ENCODE measurements around the gene EFCC1.

EFCC1 gene

DNA sequence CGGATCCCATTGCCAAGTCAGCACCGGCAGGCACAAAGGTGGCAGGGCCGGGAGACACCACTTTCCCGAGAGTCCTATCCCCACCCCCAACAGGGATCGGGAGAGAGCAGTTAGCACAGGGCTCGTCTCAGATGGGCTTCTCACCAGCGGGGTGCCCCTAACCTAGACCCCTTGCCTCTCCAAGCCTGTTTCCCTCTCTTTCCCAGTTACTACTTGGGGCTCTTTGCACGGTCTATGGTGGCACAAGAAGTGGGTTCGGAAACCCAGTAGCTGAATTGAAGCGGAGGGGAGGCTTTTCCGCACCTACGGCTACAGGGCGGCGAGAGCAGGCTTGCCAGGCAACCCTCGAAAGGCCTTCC lies 383 bp upstream of the EFCC1 start:
- TF ChIP-seq TAF1 (IDR thresholded peaks at IDR 0.05; ENCODE audit: low read depth), result no peak

DNA sequence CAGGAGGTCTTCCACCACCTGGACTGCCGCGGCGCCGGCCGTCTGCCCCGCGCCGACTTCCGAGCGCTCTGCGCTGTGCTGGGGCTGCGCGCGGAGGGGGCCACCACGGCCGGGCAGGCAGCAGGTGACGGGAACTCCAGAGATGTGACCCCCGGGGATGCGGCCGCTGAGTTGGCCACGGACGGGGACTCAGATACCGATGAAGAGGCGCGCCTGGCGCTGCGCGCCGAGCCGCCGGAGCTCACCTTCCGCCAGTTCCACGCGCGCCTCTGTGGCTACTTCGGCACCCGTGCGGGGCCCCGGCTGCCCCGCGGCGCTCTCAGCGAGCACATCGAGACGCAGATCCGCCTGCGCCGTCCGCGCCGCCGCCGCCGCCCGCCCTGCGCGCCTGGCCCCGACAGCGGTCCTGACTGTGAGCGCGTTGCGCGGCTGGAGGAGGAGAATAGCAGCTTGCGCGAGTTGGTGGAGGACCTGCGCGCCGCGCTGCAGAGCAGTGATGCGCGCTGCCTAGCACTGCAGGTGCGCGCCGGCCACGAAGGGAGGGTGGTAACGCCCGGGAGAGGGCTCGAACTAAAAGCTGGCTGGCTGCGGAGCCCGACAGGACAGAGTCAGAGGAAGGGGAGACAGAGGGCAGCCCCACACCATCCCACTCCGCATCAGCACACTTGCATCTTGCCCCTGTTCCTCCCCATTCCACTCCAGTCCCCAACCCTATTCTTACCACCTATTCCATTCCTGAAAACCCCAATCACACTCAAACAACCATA lies 885 bp downstream of the EFCC1 start:
- TF ChIP-seq TEAD4 (IDR thresholded peaks at IDR 0.05) (no peak), TCF12 (IDR thresholded peaks at IDR 0.05; ENCODE audit: low read depth) (no peak), EP300 (IDR thresholded peaks at IDR 0.05; ENCODE audit: borderline replicate concordance) (no peak), CREB1 (IDR thresholded peaks at IDR 0.05; ENCODE audit: low read depth) (no peak), CEBPB (IDR thresholded peaks at IDR 0.05) (no peak), TAF1 (IDR thresholded peaks at IDR 0.05; ENCODE audit: low read depth) (no peak), ZBTB7A (IDR thresholded peaks at IDR 0.05; ENCODE audit: low read depth) (no peak), NFIC (IDR thresholded peaks at IDR 0.05) (no peak), YY1 (IDR thresholded peaks at IDR 0.05; ENCODE audit: low read depth) (no peak), EGR1 (IDR thresholded peaks at IDR 0.05) (no peak)
- TF ChIP-seq, protein P1, sequence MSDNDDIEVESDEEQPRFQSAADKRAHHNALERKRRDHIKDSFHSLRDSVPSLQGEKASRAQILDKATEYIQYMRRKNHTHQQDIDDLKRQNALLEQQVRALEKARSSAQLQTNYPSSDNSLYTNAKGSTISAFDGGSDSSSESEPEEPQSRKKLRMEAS (IDR thresholded peaks at IDR 0.05), result no peak
- TF ChIP-seq, protein P2, sequence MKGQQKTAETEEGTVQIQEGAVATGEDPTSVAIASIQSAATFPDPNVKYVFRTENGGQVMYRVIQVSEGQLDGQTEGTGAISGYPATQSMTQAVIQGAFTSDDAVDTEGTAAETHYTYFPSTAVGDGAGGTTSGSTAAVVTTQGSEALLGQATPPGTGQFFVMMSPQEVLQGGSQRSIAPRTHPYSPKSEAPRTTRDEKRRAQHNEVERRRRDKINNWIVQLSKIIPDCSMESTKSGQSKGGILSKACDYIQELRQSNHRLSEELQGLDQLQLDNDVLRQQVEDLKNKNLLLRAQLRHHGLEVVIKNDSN (IDR thresholded peaks at IDR 0.05), result no peak

DNA sequence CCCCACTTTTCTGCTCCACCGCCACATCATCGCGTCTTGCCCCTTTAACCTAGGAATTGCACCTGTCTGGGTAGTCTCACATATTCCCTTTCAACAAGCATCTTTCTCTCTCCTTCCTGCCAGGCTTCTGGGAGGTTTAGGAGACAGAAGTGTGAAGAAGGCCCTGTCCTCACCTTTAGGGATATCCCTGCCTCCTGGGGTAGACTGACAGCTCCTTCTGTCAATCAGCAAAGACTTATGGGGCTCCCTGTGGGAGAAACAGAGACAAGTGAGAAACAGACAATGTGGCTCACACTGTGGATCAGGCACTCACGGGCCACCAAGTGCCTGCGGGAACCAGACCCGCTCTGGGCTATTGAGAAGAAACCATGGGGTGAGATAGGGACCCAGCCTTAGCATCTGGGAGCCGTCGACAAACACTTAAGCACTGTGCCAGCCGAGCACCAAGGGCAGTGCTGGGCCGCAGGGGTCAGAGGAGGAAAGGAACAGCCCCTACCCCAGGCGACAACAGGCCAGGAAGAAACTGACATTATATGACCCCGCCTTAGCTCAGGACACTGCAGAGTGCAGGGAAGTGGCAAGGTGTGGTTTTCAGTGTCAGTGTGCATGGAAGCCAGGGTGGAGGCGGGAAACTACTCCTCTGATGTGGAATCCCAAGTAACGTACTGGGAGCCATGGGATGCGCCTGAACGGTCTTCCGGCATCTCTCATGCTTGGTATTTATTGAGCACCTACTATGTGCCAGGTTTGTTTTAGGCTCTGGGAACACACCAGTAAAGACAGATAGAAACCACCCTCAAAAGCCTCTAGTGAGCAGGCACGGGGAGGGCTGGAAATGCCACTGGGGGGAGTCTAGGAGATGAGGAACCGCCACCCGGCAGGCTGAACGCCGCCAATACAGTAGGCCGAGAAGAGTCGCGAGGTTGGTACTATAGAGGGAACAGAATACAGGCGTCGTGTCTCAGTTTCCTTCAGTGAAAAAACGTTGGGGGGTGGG lies 1.8 kb downstream of the EFCC1 start:
- no peak for TF ChIP-seq EP300 (IDR thresholded peaks at IDR 0.05; ENCODE audit: borderline replicate concordance)
- no peak for TF ChIP-seq NFIC (IDR thresholded peaks at IDR 0.05)
- no peak for TF ChIP-seq TCF12 (IDR thresholded peaks at IDR 0.05; ENCODE audit: low read depth)

DNA sequence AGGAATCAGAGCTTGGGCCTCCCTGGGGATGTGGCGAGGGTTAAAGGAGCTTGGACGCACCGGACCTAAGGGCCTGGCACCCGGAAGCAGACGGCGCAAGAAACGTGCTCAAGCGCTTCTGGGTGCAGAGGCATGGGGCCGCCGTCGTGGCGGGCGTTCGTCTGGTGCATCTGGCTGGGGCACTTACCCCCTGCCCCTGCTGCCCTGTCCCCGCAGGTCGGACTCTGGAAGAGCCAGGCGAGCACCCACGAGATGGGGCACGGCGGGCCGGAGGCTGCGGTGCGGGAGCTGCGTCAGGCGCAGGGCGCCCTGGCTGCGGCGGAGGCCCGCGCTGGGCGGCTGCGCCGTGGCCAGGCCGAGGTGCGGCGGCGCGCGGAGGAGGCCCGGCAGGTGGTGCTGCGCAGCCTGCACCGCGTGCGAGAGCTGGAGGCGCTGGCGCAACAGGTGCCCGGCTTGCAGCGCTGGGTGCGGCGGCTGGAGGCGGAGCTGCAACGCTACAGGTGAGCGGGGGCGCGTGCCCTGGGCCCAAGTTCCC lies 2.5 kb downstream of the EFCC1 start:
- TF ChIP-seq RAD21 (IDR thresholded peaks at IDR 0.05; ENCODE audit: low read depth) (peak; percentile 18; the same call in 1 of the 2 replicates), TAF1 (IDR thresholded peaks at IDR 0.05; ENCODE audit: low read depth) (no peak)
- TF ChIP-seq, protein P1 (IDR thresholded peaks at IDR 0.05), result peak; percentile 82
- TF ChIP-seq, protein P2 (IDR thresholded peaks at IDR 0.05), result peak; percentile 4; the same call in 1 of the 2 replicates

DNA sequence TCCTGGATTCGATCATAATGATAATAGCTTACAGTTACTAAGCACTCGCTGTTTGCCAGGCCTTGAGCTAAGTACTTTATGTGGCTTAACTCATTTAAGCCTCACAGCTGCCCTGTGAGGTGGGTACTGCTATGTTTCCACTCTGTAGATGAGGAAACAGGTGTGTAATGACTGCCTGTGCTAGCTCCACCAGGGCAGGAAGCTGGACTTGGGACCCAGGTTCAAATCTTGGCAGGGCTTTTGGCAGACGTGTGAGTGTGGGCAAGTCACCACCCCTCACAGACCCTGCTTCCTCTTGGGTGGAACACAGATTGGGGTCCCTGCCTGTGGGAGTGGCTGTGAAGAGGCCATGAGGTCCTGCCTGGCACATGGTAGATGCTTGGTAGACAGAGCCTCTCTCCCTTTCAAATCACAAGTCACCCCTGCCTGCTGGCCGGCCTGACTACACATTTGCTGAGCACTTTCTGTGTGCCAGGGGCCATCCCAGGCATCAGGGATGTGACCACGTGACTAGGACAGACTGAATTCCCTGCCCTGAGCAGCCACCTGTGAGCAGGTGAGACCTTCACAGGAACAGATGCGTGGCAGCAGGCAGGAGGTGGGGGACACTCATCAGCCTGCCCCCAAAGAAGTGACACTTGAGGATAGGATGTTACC lies 3.7 kb downstream of the EFCC1 start:
- TF ChIP-seq EGR1 (IDR thresholded peaks at IDR 0.05), result no peak
- TF ChIP-seq FOXM1 (IDR thresholded peaks at IDR 0.05; ENCODE audit: borderline replicate concordance, low read depth), result no peak
- TF ChIP-seq YY1 (IDR thresholded peaks at IDR 0.05; ENCODE audit: low read depth), result no peak
- TF ChIP-seq CEBPB (IDR thresholded peaks at IDR 0.05), result no peak

DNA sequence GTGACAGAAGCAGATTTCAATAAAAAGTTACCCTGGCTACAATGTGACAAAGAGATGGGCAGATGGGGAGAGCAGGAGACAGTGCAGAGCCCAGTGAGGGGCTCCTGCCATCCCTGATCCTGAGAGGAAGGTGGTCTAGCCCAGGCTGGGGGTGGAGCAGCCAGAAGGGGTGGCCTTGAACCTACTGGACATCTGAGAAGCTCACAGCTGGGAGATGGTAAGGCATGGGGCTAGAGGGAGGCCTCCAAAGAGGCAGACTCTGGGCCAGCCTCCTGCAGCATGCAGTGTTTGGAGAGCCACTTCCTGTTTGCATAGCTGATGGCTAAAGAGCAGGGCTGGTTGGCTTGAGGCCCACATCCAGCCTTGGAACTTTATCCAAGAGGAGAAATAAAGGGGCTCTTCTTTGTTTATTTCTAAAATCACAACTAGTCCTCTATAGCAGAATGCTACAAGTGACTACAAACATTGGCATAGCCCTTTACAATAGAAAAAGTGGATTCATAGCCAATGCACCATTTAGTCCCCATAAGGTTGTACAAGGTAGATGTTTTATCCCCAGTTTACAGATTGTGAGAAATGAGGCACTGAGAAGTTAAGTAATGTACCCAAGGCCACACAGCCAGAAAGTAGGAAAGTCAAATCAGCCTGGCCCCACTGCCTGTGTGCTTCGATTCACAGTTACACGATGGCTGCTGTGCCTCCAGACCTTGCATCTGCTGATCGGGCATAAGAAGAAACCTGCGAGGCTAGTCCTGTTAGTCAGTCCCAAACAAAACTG lies 4.6 kb downstream of the EFCC1 start:
- TF ChIP-seq, protein P2 (IDR thresholded peaks at IDR 0.05), result no peak
- TF ChIP-seq, protein P1 (IDR thresholded peaks at IDR 0.05), result no peak
- TF ChIP-seq ZBTB7A (IDR thresholded peaks at IDR 0.05; ENCODE audit: low read depth) (no peak), YY1 (IDR thresholded peaks at IDR 0.05; ENCODE audit: low read depth) (no peak), NFIC (IDR thresholded peaks at IDR 0.05) (no peak), FOXM1 (IDR thresholded peaks at IDR 0.05; ENCODE audit: borderline replicate concordance, low read depth) (no peak), TCF12 (IDR thresholded peaks at IDR 0.05; ENCODE audit: low read depth) (no peak), TAF1 (IDR thresholded peaks at IDR 0.05; ENCODE audit: low read depth) (no peak), EGR1 (IDR thresholded peaks at IDR 0.05) (no peak), EP300 (IDR thresholded peaks at IDR 0.05; ENCODE audit: borderline replicate concordance) (no peak), CREB1 (IDR thresholded peaks at IDR 0.05; ENCODE audit: low read depth) (no peak), CEBPB (IDR thresholded peaks at IDR 0.05) (no peak), TEAD4 (IDR thresholded peaks at IDR 0.05) (no peak), RAD21 (IDR thresholded peaks at IDR 0.05; ENCODE audit: low read depth) (no peak)
- TF ChIP-seq, protein P3, sequence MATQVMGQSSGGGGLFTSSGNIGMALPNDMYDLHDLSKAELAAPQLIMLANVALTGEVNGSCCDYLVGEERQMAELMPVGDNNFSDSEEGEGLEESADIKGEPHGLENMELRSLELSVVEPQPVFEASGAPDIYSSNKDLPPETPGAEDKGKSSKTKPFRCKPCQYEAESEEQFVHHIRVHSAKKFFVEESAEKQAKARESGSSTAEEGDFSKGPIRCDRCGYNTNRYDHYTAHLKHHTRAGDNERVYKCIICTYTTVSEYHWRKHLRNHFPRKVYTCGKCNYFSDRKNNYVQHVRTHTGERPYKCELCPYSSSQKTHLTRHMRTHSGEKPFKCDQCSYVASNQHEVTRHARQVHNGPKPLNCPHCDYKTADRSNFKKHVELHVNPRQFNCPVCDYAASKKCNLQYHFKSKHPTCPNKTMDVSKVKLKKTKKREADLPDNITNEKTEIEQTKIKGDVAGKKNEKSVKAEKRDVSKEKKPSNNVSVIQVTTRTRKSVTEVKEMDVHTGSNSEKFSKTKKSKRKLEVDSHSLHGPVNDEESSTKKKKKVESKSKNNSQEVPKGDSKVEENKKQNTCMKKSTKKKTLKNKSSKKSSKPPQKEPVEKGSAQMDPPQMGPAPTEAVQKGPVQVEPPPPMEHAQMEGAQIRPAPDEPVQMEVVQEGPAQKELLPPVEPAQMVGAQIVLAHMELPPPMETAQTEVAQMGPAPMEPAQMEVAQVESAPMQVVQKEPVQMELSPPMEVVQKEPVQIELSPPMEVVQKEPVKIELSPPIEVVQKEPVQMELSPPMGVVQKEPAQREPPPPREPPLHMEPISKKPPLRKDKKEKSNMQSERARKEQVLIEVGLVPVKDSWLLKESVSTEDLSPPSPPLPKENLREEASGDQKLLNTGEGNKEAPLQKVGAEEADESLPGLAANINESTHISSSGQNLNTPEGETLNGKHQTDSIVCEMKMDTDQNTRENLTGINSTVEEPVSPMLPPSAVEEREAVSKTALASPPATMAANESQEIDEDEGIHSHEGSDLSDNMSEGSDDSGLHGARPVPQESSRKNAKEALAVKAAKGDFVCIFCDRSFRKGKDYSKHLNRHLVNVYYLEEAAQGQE (IDR thresholded peaks at IDR 0.05; ENCODE audit: low read depth), result no peak
